Stimulated activated CD4-positive, alpha-beta T cell treated with anti-CD3 and anti-CD28 coated beads, TNF-alpha, amount 100 ng/mL, for 1 hour (primary cell): ENCODE measurements around the gene PRTFDC1.
"Not testable (repeated sequence)": the region's sequence is repeated elsewhere in the genome, so short reads cannot be mapped to it uniquely, and the experiment has no call there.

Experiments
- DNase-seq, 3 donors: peaks; one replicate each; pipeline ENCODE4 v3.0.0-alpha.2; 2020; ENCODE audit warnings: low read depth in 3 of 3, low spot score in 1 of 3

Gene PRTFDC1, protein sequence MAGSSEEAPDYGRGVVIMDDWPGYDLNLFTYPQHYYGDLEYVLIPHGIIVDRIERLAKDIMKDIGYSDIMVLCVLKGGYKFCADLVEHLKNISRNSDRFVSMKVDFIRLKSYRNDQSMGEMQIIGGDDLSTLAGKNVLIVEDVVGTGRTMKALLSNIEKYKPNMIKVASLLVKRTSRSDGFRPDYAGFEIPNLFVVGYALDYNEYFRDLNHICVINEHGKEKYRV

DNA sequence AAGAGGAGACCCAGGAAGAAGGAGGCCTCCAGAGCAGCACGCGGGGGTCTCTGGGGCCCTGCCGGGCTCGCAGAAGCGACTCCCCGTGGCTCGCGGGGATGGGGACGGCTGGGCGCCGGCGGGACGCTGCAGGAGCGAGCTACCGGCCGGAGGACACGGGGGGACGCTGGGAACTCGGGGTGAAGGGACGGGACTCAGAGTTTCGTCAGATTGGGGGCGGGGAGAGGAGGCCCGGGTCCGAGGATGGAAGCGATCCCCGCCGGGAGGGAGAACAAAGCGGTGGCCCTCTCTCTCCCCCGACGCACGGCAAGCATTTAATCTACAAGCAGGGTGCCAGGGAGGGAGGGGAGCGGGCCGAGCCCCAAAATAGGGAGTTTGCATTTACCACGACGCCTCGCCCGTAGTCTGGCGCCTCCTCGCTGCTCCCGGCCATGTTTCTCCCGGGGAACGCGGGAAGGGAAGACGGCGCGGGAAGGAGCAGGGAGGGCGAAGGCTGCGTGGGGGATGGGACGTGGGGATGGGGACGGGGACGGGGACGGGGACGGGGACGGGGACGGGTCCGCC lies at the start of gene PRTFDC1:
Gene PRTFDC1, minus strand, starts transcription at position 464 of the 564 bp plus-strand sequence. Its CDS starts 31 bp downstream, at position 433.
- DNase-seq: peak in 1 of 3 donors; percentile 3

DNA sequence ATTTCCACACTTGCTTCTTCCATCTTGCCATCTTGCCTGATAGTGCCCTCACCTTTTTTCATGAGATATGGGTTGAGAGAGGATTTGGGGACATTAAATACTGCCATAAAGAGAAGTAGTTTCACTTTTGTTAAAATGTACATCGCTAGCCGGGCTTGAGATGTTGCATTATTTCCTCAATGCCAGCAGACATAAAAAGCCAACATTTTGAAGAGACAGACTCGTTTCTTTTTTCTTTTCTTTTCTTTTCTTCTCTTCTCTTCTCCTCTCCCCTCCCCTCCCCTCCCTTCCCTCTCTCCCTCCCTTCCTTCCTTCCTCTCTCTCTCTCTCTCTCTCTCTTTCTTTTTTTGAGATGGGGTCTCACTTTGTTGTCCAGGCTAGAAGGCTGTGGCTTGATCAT lies 45.6 kb upstream of the PRTFDC1 start:
- no peak for DNase-seq

DNA sequence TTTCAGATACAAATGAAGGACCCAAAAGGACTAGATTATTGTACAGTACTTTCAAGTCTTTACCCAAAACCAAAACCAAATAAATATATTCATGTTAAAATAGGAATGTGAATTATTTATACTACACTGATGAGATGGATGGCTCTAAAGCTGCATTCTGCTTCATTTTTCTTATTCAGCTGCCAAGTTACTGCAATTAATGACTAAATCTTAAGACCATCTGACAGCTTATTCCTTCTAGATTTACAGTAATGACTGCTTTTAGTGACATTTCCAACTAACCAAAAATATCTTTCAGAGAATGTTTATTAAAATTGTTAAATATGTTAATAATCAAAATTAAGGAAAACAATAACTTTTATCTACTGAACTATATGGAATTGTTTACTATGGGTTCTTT lies 42.7 kb upstream of the PRTFDC1 start:
- no peak for DNase-seq

DNA sequence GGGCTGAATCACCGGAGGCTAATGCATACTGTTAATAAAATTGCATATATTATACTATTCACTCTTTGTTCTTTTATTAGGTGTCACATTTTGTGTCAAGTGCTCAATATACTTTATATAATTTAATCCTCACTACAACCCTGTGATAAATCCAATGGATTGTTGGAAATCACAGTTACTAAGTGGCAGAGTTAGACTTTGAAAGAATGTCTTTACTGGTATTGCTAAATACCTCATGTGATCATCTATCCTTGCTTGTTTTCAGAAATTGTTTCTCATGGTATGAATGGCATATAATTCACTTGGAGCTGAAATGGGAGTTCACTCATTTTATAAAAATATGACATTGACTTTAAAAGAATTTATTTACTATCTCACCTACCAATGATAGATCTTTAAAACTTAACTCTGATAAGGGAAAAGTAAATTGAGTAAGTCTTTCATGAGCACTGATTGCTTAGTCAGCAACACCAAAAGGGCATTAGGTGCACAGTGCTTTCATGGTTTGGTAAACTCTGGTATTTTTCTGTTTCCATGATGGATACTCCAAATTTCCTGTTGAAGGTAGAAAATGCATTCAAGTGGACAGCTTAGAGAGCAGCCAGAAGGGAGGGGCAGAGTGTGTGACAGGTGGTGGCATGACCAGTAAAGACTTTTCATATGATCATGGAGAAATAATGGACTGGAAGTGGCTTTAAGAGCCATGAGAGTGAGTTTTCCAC lies 41.0 kb upstream of the PRTFDC1 start:
- DNase-seq: no peak

DNA sequence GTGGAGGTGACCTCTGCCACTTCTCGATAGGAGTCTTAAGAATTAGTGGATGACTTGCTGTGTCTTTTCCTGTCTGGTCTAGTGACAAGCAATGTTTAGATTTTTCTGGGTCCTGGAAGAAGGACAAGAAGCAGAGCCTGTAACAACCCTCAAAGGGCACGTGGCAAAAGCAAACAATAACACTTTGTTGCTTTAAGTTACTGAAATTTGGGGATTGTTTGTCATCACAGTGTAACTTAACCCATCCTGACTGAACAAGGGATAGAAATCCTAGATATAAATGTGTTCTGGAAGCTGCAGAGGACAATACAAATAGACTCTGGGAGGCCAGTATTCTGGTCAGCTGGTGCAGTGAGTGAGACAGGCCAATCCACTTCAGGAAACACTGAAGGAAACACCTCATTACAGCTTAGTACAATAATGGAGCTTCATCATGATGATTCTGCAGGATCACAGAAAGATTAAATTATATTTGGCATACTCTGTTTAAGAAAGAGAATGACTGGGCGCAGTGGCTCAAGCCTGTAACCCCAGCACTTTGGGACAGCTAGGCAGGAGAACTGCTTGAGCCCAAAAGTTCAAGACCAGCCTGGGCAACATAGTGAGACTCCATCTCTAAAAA lies 40.2 kb upstream of the PRTFDC1 start:
- DNase-seq: no peak

DNA sequence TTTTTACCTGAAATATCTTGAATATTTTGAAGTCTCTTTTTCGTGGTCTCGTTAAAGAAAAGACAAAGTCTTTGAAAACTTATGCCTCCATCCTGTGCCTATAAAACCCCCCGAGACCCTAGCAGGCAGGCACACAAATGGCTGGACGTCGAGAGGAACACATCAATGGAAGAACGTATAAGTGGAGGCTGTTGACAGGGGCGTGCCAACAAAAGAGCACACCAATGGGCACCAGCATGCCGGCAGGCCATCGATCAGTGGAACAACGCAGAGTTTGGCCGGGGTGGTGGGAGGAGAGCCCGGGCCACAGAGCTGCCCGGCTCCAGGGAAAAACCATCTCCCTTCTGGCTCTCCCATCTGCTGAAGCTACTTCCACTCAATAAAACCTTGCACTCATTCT lies 38.9 kb upstream of the PRTFDC1 start:
- DNase-seq: no peak

DNA sequence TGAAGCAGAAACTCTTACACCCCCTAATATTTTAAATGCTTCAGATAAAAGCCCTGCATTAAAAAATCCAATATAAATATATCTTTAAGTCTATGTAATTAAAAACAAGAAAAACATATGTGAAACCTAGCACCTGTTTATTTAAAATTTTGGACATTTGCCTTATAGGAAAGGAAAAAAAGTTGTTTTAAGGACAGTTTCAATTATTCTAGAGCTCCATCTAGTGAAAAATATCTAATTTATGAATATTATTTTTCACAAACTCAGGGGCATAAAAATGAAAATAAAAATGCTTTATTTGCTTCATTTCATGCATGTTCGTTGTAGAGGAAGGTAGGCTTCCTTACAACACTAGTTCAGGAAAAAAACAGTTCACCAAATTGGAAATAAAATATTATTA lies 37.5 kb upstream of the PRTFDC1 start:
- no peak for DNase-seq

DNA sequence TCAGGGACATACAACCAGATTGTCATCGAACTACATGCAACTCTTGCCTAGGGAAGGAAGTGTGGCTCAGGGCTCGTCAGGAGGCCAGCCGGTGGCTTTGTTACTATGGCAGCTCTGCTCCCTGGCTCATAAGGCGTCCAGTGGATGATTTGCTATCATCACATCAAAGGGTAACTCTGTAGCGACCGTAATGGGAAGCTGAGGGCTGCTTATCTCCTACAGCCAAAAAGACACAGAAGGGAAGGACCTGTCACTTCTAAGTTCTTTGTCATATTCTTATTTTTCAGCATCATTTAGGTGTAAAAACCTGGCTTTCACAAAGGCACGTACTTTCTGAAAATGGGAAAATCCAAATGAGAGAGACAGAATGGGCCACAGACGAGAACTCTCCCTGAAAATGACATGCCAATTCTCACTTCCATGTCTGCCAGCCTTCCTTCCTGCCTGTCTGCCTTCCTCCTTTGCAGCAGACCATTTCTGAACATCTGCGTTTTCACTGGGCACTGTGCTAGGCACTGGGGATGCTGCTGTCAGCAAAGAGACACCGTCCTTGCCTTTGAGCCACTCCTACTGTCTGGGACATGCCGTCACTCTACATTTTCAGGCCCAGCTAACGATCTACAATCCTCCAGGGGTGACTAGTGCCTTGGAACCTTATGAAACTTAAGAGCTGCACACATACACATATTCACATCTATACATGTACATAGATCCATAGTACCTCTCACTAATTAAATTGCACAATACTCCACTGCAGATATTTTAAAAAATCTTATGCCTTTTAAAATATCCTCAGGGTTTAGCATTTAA lies 36.6 kb upstream of the PRTFDC1 start:
- no peak for DNase-seq

DNA sequence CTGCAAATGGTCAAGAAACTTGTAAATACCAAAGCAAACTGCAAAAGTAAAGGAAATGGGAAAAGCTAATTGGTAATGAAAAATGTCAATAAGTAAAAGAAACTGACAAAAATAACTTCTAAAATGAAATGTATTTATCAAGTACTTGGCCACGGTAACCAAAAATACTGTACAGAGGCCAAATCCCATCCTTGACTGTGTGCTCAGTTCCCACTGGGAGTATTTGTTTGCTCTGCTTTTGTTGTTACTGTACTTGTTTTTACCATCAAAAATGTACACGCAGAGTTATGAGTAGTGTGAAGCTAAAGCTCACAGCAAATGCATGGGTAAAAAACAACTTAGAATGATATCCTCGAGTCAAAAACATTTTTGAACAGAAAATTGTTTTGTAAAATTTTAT lies 32.5 kb upstream of the PRTFDC1 start:
- DNase-seq: no peak

DNA sequence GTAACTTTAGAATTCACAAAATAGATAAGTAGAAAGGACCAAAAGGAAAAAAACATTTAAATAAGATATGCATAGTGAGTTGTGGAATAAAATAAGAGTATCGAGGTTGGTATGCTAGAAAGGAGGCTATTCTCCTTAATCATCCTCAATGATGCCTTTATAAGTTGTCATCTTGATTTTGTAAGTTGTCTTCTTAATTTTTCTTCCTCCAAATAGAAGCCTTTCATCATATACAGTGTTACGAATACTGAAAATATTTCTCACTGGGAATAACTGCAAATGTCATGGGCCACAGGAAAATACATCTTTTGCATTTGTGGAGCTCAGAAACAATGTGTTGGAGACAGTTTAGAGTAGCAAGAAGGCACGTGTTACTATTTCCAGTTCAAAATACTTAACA lies 31.5 kb upstream of the PRTFDC1 start:
- DNase-seq: no peak

DNA sequence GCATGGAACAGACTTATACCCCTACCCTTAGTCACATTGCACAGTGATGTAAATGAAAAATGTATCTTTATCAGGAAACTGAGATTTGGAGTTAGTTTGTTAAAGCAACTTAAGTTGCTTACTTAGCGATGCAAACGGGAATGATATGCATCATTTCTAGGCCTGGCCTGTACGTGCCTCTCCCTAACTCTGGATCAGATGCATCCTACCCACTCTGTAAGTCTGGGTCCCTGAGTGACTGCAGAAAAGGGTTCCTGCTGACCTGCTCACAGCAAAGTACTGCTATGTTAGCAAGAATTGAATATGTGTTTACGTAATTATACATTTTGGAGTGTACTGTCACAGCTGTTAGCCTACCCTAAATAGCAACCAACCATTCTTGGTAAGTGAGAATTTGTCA lies 30.7 kb upstream of the PRTFDC1 start:
- no peak for DNase-seq

DNA sequence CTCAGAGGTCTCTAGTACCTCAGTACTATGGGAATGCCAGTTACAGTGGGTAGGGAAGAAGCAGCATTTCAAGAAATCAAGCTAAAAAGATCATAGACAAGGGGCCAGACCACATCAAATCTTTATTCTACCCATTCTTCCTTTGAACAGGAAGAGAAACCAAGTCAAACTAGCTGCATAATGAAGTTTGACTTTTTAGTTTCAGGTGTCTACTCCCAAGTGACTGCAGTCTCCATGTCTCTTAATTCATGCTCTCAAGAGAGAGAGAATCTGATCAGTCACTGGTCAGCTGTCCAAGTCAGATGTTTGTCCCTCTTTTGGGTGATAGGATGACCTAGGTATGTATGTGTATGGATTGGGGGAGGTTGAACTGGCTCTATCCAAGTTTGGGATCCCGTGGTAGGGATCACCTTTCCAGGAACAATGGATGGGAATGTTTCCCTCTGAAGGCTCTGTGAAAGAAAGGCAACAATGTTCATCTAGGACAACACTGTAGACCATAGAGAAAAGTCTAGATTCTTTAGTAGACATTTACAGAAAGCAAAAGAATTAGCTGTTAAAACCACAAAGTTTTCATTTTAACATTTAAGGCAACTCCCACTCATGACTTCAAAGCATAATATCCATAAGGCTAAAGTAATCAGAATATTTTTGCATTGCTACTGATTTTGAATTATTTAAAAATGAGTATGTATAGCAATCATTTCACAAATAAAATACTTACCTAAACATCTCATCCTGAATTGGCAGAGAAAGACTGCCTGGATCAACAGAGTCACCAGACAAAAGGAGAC lies 30.1 kb upstream of the PRTFDC1 start:
- DNase-seq: no peak

DNA sequence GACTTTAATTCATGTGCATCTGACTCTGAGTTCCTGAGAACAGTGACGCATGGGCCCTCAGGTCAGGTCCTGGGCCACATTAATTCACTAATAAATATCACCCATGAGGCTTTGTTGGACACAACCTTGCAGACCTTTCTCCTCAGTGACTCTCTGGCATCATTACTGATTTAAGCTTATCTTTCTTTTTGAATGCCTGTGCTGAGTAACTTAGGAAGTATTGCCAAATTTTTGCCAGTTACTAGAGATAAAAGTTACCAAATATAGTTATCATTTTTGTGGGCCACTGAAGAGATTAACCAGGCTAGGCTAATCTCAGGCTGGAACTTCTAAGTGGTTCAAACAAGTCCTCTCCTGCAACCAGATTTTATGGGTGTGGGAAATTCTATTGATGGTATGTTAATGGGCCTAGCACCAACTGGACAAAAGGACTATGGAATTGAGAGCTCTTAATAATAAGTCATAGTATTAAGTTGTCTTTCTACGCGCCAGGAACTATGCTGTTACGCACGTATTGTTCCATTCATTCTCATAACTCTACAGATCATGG lies 28.8 kb upstream of the PRTFDC1 start:
- DNase-seq: no peak

DNA sequence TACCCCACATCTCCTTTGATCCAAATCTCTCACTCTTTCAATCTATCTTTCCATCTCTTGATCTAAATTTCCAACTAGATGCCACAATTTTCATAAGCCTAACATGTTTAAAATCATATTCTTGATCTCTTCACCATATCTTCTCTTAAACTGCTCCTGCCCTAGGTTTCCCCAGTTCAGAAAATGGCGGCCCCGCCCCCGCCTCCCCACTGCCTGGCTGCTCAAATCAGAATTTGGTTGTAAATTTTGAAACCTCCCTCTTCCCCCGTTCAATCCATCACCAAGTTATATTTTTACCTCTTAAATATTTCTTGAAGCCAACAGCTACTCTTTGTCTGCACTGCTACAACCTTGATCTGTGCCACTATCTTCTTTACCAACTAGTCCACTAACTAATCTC lies 27.3 kb upstream of the PRTFDC1 start:
- DNase-seq: no peak

DNA sequence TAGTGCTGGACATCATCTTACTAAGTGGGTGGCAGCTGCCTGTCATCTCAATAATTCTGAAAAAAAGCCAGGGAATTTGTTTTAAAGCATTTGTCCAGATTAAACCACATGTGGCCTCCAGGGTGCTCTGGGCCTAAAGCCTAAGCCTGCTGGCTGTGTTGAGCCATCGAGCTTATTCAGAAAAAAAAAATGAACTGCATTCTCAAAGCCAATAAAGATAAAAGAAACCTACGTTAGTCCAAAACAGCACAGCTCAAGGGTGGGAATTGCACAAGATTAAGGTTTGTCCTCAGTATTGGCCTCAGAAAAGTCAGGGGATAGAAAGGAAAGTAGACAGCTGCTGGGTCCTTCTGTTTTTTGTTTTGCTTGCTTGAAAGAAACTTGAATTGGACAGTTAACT lies 22.6 kb upstream of the PRTFDC1 start:
- no peak for DNase-seq

DNA sequence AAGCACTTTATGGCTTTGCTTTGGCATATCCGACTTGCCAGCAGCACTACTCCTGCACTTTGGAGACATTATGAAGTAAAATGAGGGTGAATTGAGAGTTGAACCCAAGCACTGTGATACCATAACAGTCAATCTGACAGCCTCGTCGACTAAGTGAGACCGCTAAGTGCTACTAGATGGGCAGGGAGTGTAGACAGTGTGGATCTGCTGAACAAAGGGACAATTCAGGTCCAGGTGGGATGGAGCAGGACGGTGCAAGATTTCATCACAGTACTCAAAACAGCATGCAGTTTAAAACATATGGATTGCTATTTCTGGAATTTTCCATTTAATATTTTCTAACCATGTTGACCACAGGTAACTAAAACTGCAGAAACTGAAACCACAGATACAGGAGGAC lies 20.8 kb upstream of the PRTFDC1 start:
- DNase-seq: no peak

DNA sequence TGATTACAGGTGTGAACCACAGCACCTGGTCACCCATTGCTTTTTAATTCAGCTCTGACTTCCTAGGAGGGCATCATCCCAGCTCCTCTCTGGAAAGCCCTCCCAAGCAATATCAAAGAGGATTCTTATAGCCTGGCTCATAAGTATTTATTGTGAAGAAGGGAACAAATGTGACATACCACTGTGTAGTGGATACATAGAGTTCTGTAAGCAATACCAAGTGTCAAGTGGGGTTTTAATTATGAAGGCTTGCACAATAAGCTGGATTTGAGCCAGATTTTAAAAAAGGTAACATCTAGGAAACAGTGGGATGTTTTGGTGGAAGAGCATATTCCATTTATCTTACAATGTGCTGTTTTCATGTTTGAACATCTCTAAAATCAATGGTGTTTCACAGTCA lies 19.0 kb upstream of the PRTFDC1 start:
- DNase-seq: no peak

DNA sequence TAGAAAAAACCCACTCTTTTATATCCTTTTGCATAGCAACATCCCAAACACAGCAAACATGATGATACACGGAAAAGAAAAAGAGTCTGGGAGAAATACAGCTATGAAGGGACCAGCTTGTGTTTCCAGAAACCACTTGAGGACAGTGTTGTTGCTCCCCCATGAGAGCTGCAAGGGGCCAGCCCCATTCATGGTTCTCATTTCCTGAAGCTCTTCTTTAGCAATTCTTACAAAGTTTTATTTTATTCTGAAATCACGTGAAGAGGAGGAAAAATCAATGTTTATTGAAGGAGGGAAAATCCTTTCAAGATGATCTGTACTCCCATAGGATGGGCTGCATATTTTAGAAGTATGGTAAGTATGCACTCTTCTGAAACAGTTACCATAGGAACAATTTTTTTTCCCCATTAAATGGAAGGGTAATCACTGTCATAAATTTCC lies 17.5 kb upstream of the PRTFDC1 start:
- DNase-seq: no peak

DNA sequence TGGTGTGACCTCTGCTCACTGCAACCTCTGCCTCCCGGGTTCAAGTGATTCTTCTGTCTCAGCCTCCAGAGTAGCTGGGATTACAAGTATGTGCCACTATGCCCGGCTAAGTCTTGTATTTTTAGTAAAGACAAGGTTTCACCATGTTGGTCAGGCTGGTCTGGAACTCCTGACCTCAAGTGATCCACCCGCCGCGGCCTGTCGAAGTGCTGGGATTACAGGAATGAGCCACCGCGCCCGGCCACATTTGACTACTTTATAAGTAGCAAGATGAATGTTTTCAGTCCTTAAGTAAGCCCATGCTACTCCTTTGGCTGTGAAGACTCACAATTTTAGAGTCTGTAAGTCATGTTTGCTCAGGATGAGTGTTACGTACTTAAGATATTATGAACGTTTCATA lies 16.5 kb upstream of the PRTFDC1 start:
- not testable (repeated sequence) for DNase-seq

DNA sequence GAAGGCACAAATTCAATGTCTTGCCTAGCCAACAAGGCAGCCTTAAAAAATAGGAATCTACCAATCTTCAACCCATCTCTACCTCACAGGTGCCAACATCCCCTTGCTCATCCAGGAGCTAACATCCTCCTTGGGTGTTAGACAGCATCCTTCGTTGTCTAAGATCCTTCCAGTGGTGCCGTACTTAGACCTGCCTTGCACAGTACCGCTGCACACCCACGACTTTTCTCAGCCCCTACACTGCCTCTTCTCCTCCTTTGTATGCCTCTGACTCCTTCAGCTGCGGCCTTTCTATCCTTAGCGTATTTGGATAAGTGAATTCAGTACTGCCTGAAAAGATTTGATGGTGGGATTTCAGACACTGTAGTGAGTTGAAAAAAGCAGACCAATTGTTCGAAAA lies 15.9 kb upstream of the PRTFDC1 start:
- no peak for DNase-seq
